Calu3 (cell line): Measurements from ENCODE around the gene ZNF205. TPM values are rescaled to one million over a fixed set of nuclear protein-coding genes. Genes with fewer than 3 reads are reported as not detected.

Experiments used
- BruUV-seq: library from RNA; stranded (reverse); fragments of 400-500 nt; replicated peaks from 2 replicates; lab custom pipeline; 2021; lab: Mats Ljungman, UMichigan
- CTCF ChIA-PET: fragments of 300-600 bp; sonication (Branson Sonifier 250); formaldehyde crosslinking; loops from one replicate; lab custom pipeline; 2022; ENCODE audit warnings: antibody characterized with exemption; lab: Charles Lee
- DNase-seq: peaks from one replicate; pipeline ENCODE4 v3.0.0; 2022
- H3K27ac Mint-ChIP-seq: one replicate; pipeline ENCODE4 v1.8.0; 2022; ENCODE audit warnings: mixed read lengths; ENCODE audit not compliant: unreplicated experiment
- H3K27me3 Mint-ChIP-seq: one replicate; pipeline ENCODE4 v1.8.0; 2022; ENCODE audit warnings: mixed read lengths; ENCODE audit not compliant: unreplicated experiment
- H3K36me3 Mint-ChIP-seq: one replicate; pipeline ENCODE4 v1.8.0; 2022; ENCODE audit warnings: mild to moderate bottlenecking, moderate library complexity, mixed read lengths; ENCODE audit not compliant: insufficient read depth, unreplicated experiment
- H3K4me1 Mint-ChIP-seq: one replicate; pipeline ENCODE4 v1.8.0; 2022; ENCODE audit warnings: mild to moderate bottlenecking, low read depth, mixed read lengths; ENCODE audit not compliant: unreplicated experiment
- H3K4me3 Mint-ChIP-seq: one replicate; pipeline ENCODE4 v1.8.0; 2022; ENCODE audit warnings: mild to moderate bottlenecking, low read depth, moderate library complexity, mixed read lengths; ENCODE audit not compliant: unreplicated experiment
- H3K9me3 Mint-ChIP-seq: one replicate; pipeline ENCODE4 v1.8.0; 2022; ENCODE audit warnings: low read depth, mixed read lengths; ENCODE audit not compliant: unreplicated experiment
- intact Hi-C: fragments of 100-400 bp; cut with micrococcal nuclease; formaldehyde crosslinking; loops from one replicate; pipeline ENCODE4 v1.10.0; 2022; ENCODE audit not compliant: unreplicated experiment
- total RNA-seq: library from RNA; stranded (reverse); gene quantifications from 2 replicates; pipeline ENCODE4 v1.2.3, GENCODE V29; 2022
- TF ChIP-seq, protein P1 (sequence below): fragments of 200-600 bp; IDR thresholded peaks from one replicate; pipeline ENCODE4 v1.8.0; 2022; ENCODE audit warnings: antibody characterized with exemption; ENCODE audit not compliant: unreplicated experiment

ZNF205 gene
- total RNA-seq, 1 experiment from 2014 or later = 17.2 TPM

DNA sequence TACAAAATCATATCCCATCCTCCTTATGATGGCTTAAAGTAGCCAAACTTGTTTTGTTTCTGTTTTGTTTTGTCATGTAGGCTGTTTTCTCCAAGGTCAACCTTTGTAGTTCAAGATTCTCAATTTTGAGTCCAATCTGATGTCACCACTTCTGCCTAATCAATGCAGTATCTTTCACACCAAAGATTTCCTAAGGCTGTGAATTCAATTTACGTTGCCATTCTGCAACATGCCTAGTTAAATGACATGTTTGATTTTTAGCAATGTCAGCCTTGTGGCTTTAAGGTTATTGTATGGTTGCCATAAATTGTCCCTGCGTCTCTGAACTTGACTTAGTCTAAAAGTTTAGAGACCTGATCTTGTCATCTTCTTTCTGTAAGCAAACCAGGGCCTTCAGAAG lies 42.8 kb downstream of the ZNF205 start:
- Mint-ChIP-seq H3K27ac (no peak overlapping the region), H3K4me3 (no peak overlapping the region), H3K4me1 (peaks cover 33% of the 10 kb centered on the region), H3K36me3 (peaks cover 70% of the 10 kb centered on the region), H3K9me3 (no peaks in the 10 kb centered on the region), H3K27me3 (no peaks in the 10 kb centered on the region)
- no peak for DNase-seq
- BruUV-seq = no TSS peak
- CTCF ChIA-PET = no interaction called here
- intact Hi-C loops = no loop called here
- TF ChIP-seq, protein P1, sequence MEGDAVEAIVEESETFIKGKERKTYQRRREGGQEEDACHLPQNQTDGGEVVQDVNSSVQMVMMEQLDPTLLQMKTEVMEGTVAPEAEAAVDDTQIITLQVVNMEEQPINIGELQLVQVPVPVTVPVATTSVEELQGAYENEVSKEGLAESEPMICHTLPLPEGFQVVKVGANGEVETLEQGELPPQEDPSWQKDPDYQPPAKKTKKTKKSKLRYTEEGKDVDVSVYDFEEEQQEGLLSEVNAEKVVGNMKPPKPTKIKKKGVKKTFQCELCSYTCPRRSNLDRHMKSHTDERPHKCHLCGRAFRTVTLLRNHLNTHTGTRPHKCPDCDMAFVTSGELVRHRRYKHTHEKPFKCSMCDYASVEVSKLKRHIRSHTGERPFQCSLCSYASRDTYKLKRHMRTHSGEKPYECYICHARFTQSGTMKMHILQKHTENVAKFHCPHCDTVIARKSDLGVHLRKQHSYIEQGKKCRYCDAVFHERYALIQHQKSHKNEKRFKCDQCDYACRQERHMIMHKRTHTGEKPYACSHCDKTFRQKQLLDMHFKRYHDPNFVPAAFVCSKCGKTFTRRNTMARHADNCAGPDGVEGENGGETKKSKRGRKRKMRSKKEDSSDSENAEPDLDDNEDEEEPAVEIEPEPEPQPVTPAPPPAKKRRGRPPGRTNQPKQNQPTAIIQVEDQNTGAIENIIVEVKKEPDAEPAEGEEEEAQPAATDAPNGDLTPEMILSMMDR = no peak

DNA sequence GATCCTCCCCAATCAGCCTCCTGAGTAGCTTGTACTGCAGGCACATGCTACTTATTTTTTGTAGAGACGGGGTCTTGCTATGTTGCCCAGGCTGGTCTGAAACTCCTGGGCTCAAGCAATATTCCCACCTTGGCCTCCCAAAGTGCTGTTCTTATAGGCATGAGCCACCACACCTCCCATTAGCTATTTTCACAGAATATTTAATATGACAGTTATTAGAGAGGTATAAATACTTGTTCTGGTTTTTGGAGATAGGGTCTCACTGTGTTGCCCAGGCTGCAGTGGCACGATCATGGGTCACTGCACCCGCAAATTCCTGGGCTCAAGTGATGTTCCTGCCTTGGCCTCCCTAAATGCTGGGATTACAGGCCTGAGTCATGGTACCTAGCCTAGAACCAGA lies 43.6 kb downstream of the ZNF205 start:
- Mint-ChIP-seq H3K4me1 (peaks cover 33% of the 10 kb centered on the region), H3K4me3 (no peak overlapping the region), H3K9me3 (no peaks in the 10 kb centered on the region), H3K36me3 (peaks cover 65% of the 10 kb centered on the region), H3K27ac (no peak overlapping the region), H3K27me3 (no peaks in the 10 kb centered on the region)
- intact Hi-C loops = no loop called here
- no TSS peak for BruUV-seq
- TF ChIP-seq, protein P1 = no peak
- CTCF ChIA-PET = interaction anchor here (0.7 kb wide), 1 partner anchor 375 kb away, joined by 3 read pairs; no protein-coding TSS in a partner anchor
- DNase-seq = no peak

DNA sequence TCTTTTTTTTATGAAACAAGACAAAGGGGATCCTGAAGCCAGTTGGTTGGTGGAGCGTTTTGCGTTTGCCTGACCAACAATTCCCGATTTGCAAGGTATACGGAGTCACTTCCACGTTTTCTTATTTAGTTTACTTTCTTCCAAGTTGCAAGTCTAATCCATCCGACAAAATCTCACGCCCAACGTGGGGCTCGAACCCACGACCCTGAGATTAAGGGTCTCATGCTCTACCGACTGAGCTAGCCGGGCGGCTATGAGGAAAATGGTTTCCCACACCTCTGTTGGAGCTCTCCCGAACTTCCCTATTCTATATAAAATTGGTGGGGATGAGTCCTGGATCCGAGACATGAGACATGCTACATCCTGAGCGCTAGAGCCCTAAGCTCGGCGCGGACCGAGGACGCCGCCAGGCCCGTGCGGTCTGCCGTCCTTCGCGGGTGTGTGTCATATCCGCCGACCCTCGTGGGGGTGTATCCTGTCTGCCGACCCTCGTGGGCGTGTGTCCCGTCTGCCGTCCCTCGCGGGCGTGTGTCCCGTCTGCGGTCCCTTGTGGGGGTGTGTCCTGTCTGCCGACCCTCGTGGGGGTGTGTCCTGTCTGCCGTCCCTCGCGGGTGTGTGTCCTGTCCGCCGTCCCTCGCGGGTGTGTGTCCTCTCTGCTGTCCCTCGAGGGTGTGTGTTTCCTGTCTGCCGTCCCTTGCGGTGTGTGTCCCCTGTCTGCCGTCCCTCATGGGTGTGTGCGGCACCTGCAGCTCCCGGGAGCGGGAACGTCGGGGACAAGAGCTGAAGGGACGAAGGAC lies 45.0 kb downstream of the ZNF205 start:
- Mint-ChIP-seq H3K4me3 (peak overlapping the region; percentile 84), H3K27ac (peak overlapping the region; percentile 77), H3K4me1 (peaks cover 25% of the 10 kb centered on the region), H3K36me3 (peaks cover 57% of the 10 kb centered on the region), H3K9me3 (no peaks in the 10 kb centered on the region), H3K27me3 (no peaks in the 10 kb centered on the region)
- CTCF ChIA-PET = interaction anchor here (0.8 to 2.5 kb wide), 7 partner anchors 8 to 126 kb away, joined by 3 to 23 read pairs (median 7); partner anchors contain the start of genes OR1F1 and ZNF213
- peak; percentile 93 for DNase-seq
- TF ChIP-seq, protein P1 = no peak
- TSS peak; percentile 97 for BruUV-seq
- intact Hi-C loops = no loop called here

DNA sequence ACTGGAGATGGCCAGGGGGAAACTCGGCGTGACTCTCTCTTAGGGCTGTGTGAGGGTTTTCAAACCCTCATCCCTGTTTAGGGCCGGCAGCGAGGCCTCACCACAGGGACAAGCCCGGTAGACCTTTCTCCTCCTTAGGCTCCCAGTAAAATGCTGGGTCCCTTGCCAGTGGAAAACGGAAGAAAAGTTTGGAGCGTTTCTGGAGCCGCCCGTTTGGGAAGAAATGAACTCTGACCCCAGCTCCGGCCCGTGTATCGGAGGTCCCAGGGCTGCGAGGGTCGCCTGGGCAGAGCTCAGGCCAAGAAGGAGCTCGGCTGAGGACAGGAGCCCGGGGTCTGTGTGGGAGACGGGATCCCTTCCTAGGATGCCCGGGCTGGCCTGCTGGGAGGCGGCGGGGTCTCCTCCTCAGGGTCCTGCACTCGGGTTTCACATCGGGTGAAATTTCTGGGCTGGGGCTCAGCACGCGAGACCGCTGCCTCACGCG lies 45.7 kb downstream of the ZNF205 start:
- no TSS peak for BruUV-seq
- intact Hi-C loops = no loop called here
- CTCF ChIA-PET = interaction anchor here (0.5 to 2.5 kb wide), 16 partner anchors 8 to 1211 kb away, joined by 3 to 23 read pairs (median 4); partner anchors contain the start of genes OR1F1 and ZNF213

More for the DNA sequence above, 45.7 kb downstream of the ZNF205 start:
- peaks cover 19% of the 10 kb centered on the region for H3K4me1 Mint-ChIP-seq
- TF ChIP-seq, protein P1 = no peak
- H3K27me3 Mint-ChIP-seq = no peaks in the 10 kb centered on the region
- peak overlapping the region; percentile 84 for H3K4me3 Mint-ChIP-seq
- peak; percentile 45 for DNase-seq
- peak overlapping the region; percentile 77 for H3K27ac Mint-ChIP-seq
- H3K36me3 Mint-ChIP-seq = peaks cover 50% of the 10 kb centered on the region
- H3K9me3 Mint-ChIP-seq = no peaks in the 10 kb centered on the region
